Body of pancreas (tissue), 4 donors: Measurements from ENCODE around the gene CEP112. TPM values are rescaled to one million over a fixed set of nuclear protein-coding genes. Genes with fewer than 3 reads are reported as not detected.
"Not testable (repeated sequence)": the region's sequence is repeated elsewhere in the genome, so short reads cannot be mapped to it uniquely, and the experiment has no call there.

Experiments
- ATAC-seq: fragments of 150-250 bp; one replicate; pipeline ENCODE4 v1.9.1; 2016
- DNase-seq, 4 donors: peaks; one replicate each; pipeline ENCODE4 v3.0.0-alpha.2; 2019
- H3K27ac ChIP-seq, 4 donors: fragments of 200-600 bp; sonication (generic); 1 replicate in 3 of 4; 2 replicates in 1 of 4; pipeline versions ENCODE4 v1.5.1 to v1.6.1; 2016 to 2019; ENCODE audit warnings: mild to moderate bottlenecking in 1 of 4, mixed read lengths in 1 of 4, moderate library complexity in 1 of 4
- H3K27me3 ChIP-seq, 2 donors: fragments of 200-600 bp; sonication (generic); one replicate each; pipeline ENCODE4 v1.6.0; 2016; ENCODE audit warnings: mild to moderate bottlenecking in 1 of 2
- H3K36me3 ChIP-seq, 2 donors: fragments of 200-600 bp; sonication (generic); replicated peaks in 1 of 2; 2 replicates each; pipeline ENCODE4 v1.5.1; 2016; ENCODE audit warnings: low read depth in 2 of 2; ENCODE audit not compliant: insufficient read depth in 1 of 2
- H3K4me1 ChIP-seq: fragments of 200-600 bp; sonication (generic); one replicate; pipeline ENCODE4 v1.6.0; 2016
- H3K4me3 ChIP-seq, 2 donors: fragments of 200-600 bp; sonication (generic); 1 replicate in 1 of 2; 2 replicates in 1 of 2; pipeline ENCODE4 v1.5.1; 2016 to 2019
- H3K9me3 ChIP-seq, 3 donors: fragments of 200-600 bp; sonication (generic); 1 replicate in 2 of 3; 2 replicates in 1 of 3; pipeline ENCODE4 v1.5.1; 2016
- CTCF ChIP-seq, 7 experiments: fragments of 450-650 bp in 4 of 7; fragments of 200-600 bp in 3 of 7; sonication (generic) in 3 of 7; IDR thresholded peaks; one replicate each; pipeline ENCODE4 v1.5.1; 2016 to 2019; ENCODE audit warnings: antibody characterized with exemption in 7 of 7
- POLR2A ChIP-seq, 3 donors: fragments of 450-650 bp; IDR thresholded peaks; one replicate each; pipeline ENCODE4 v1.6.1; 2016; ENCODE audit warnings: antibody characterized with exemption in 3 of 3, mild to moderate bottlenecking in 2 of 3
- WGBS, 2 donors: methylation state at CpG; one replicate each; pipeline ENCODE4 v1.1.5; 2017; 5-methylcytosine and 5-hydroxymethylcytosine counted together
- intact Hi-C: fragments of 100-400 bp; cut with DNase I; formaldehyde crosslinking; loops from one replicate; pipeline ENCODE4 v1.15.1; 2023
- total RNA-seq, 2 donors: library from RNA; depleted of rRNA; stranded (reverse); fragments of >200 nt; gene quantifications; one replicate each; pipeline ENCODE4 v1.1.0, GENCODE V29; 2016

Gene CEP112
- total RNA-seq, 2 donors from 2014 or later: 5.2 to 10.2 TPM

GRCh38 chr17:65841089-65841488, 350.8 kb downstream of the CEP112 start:
- TF ChIP-seq CTCF (IDR thresholded peaks at IDR 0.05) (no peak), POLR2A (IDR thresholded peaks at IDR 0.05) (no peak)
- intact Hi-C loops: no loop called here
- Histone ChIP-seq H3K9me3 (no peaks in the 10 kb centered on the region), H3K4me1 (no peaks in the 10 kb centered on the region), H3K27ac (no peak overlapping the region), H3K4me3 (no peak overlapping the region), H3K27me3 (no peaks in the 10 kb centered on the region), H3K36me3 (no peaks in the 10 kb centered on the region)
- no peak for DNase-seq
- WGBS, 2 donors: 85 to 92% methylated on average over 1 of the region's 1 CpG
- no peak for ATAC-seq

- H3K27me3 ChIP-seq, H3K36me3 ChIP-seq, DNase-seq, ATAC-seq, H3K4me1 ChIP-seq, intact Hi-C loops, H3K4me3 ChIP-seq, H3K27ac ChIP-seq: not testable (repeated sequence)
- 94 to 97% methylated on average over 6 to 18 of the region's 24 CpGs for WGBS, 2 donors
- peaks cover 0 to 14% (median 0%) of the 10 kb centered on the region in 3 donors for H3K9me3 ChIP-seq
Measured at GRCh38 chr17:65837232-65837631, 354.7 kb downstream of the CEP112 start.

GRCh38 chr17:65833214-65833613, 358.7 kb downstream of the CEP112 start:
- TF ChIP-seq CTCF (IDR thresholded peaks at IDR 0.05) (no peak), POLR2A (IDR thresholded peaks at IDR 0.05) (no peak)
- H3K4me3 ChIP-seq: no peak overlapping the region
- H3K4me1 ChIP-seq: no peaks in the 10 kb centered on the region
- no peaks in the 10 kb centered on the region for H3K36me3 ChIP-seq
- peaks cover 0 to 20% (median 0%) of the 10 kb centered on the region in 3 donors for H3K9me3 ChIP-seq
- H3K27me3 ChIP-seq: no peaks in the 10 kb centered on the region
- H3K27ac ChIP-seq: no peak overlapping the region
- DNase-seq: no peak
- ATAC-seq: no peak
- 96 to 100% methylated on average over 1 of the region's 1 CpG for WGBS, 2 donors
- intact Hi-C loops: no loop called here

GRCh38 chr17:65830356-65830755, 361.6 kb downstream of the CEP112 start:
- DNase-seq (no peak), ATAC-seq (no peak)
- Histone ChIP-seq H3K36me3 (no peaks in the 10 kb centered on the region), H3K4me3 (no peak overlapping the region), H3K27ac (no peak overlapping the region), H3K27me3 (no peaks in the 10 kb centered on the region), H3K4me1 (no peaks in the 10 kb centered on the region), H3K9me3 (peaks cover 0 to 20% (median 0%) of the 10 kb centered on the region in 3 donors)
- WGBS, 2 donors: 76 to 82% methylated on average over 2 of the region's 2 CpGs
- intact Hi-C loops: no loop called here
- no peak for TF ChIP-seq CTCF (IDR thresholded peaks at IDR 0.05)
- no peak for TF ChIP-seq POLR2A (IDR thresholded peaks at IDR 0.05)

- H3K4me3 ChIP-seq, ATAC-seq, H3K36me3 ChIP-seq, H3K27me3 ChIP-seq, H3K4me1 ChIP-seq, H3K9me3 ChIP-seq, H3K27ac ChIP-seq, intact Hi-C loops, DNase-seq: not testable (repeated sequence)
- WGBS, 2 donors: 91 to 95% methylated on average over 2 of the region's 2 CpGs
Measured at GRCh38 chr17:65826577-65826976, 365.4 kb downstream of the CEP112 start.

GRCh38 chr17:65824901-65825300, 367.0 kb downstream of the CEP112 start:
- DNase-seq (no peak), ATAC-seq (no peak)
- no peak overlapping the region for H3K4me3 ChIP-seq
- no peaks in the 10 kb centered on the region for H3K36me3 ChIP-seq
- 80 to 83% methylated on average over 1 of the region's 1 CpG for WGBS, 2 donors
- no peak overlapping the region for H3K27ac ChIP-seq
- H3K4me1 ChIP-seq: no peaks in the 10 kb centered on the region
- no peaks in the 10 kb centered on the region for H3K27me3 ChIP-seq
- intact Hi-C loops: no loop called here
- peaks cover 0 to 4% (median 0%) of the 10 kb centered on the region in 3 donors for H3K9me3 ChIP-seq
- no peak for TF ChIP-seq POLR2A (IDR thresholded peaks at IDR 0.05)
- TF ChIP-seq CTCF (IDR thresholded peaks at IDR 0.05): no peak
